HCT116 (cell line): Measurements from ENCODE around the gene PI4K2A. TPM values are rescaled to one million over a fixed set of nuclear protein-coding genes. Genes with fewer than 3 reads are reported as not detected.

ENCODE experiments used
- ATAC-seq: fragments of 200-7000 bp; cut with Tn5 transposase; 2 replicates; pipeline ENCODE4 v1.9.1; 2020; ENCODE audit warnings: mild to moderate bottlenecking, moderate library complexity
- BruUV-seq: library from RNA; stranded (reverse); fragments of 400-500 nt; replicated peaks from 2 replicates; lab custom pipeline; 2021; lab: Mats Ljungman, UMichigan
- CTCF ChIA-PET: fragments of 300-600 bp; sonication (Branson Sonifier 250); formaldehyde crosslinking; loops from one replicate; lab custom pipeline; 2021; ENCODE audit warnings: antibody characterized with exemption; lab: Charles Lee
- POLR2A ChIA-PET: fragments of 300-600, 350-600 bp; sonication (Branson Sonifier 250); formaldehyde crosslinking; loops from one replicate; lab custom pipeline; 2021; ENCODE audit warnings: antibody characterized with exemption; lab: Charles Lee
- RAD21 ChIA-PET, 2 experiments: fragments of 300-600 bp; sonication (Branson Sonifier 250); formaldehyde crosslinking; loops; one replicate each; lab custom pipeline; 2023; ENCODE audit warnings: low total read pairs in 2 of 2; ENCODE audit not compliant: uncharacterized antibody in 2 of 2, unreplicated experiment in 2 of 2, low non-redundant PET in 1 of 2; lab: Charles Lee
- DNase-seq: peaks from one replicate; pipeline ENCODE4 v3.0.0-alpha.2; 2010; ENCODE audit warnings: low read depth, low spot score
- H2AFZ ChIP-seq: fragments of 200-600 bp; shearing (Covaris generic), sonication (generic); 2 replicates; pipeline ENCODE4 v1.6.1; 2017; ENCODE audit warnings: low read depth, mixed run types, mixed read lengths, antibody characterized with exemption, low read length; ENCODE audit not compliant: poor library complexity, severe bottlenecking
- H3K27ac ChIP-seq: 2 replicates; pipeline ENCODE4 v1.5.1; 2012; ENCODE audit warnings: low read depth, low read length
- H3K27me3 ChIP-seq: fragments of 200-600 bp; sonication (generic); 2 replicates; pipeline ENCODE4 v1.6.1; 2016; ENCODE audit warnings: mixed run types, low read length, mixed read lengths; ENCODE audit not compliant: insufficient read depth
- H3K36me3 ChIP-seq, 2 experiments: fragments of 200-500 bp in 1 of 2; fragments of 200-600 bp in 1 of 2; sonication (Bioruptor generic) in 1 of 2; sonication (generic) in 1 of 2; 2 replicates each; pipeline versions ENCODE4 v1.5.1 to v1.6.1; 2014 to 2016; ENCODE audit warnings: low read length in 2 of 2, inconsistent platforms in 1 of 2, mixed read lengths in 1 of 2, mixed run types in 1 of 2; ENCODE audit not compliant: insufficient read depth in 2 of 2, control insufficient read depth in 1 of 2
- H3K4me1 ChIP-seq, 2 experiments: fragments of 200-600 bp in 1 of 2; sonication (generic) in 1 of 2; 2 replicates each; pipeline versions ENCODE4 v1.5.1 to v1.6.1; 2012 to 2017; ENCODE audit warnings: low read length in 2 of 2, inconsistent platforms in 1 of 2, mild to moderate bottlenecking in 1 of 2, mixed read lengths in 1 of 2, mixed run types in 1 of 2, moderate library complexity in 1 of 2; ENCODE audit not compliant: insufficient read depth in 2 of 2, control insufficient read depth in 1 of 2
- H3K4me2 ChIP-seq: fragments of 200-600 bp; sonication (generic); 2 replicates; pipeline ENCODE4 v1.6.1; 2017; ENCODE audit warnings: mixed run types, low read length, mixed read lengths
- H3K4me3 ChIP-seq, 2 experiments: fragments of 200-600 bp in 1 of 2; sonication (generic) in 1 of 2; replicated peaks in 1 of 2; 2 replicates each; pipeline ENCODE4 v1.5.1; 2011 to 2016; ENCODE audit warnings: low read length in 2 of 2, control low read depth in 1 of 2, low read depth in 1 of 2, mild to moderate bottlenecking in 1 of 2, mixed read lengths in 1 of 2, mixed run types in 1 of 2
- H3K79me2 ChIP-seq: fragments of 200-600 bp; sonication (generic); 2 replicates; pipeline ENCODE4 v1.6.1; 2017; ENCODE audit warnings: mild to moderate bottlenecking, mixed run types, low read length, moderate library complexity, mixed read lengths; ENCODE audit not compliant: insufficient read depth
- H3K9ac ChIP-seq: fragments of 200-600 bp; sonication (generic); 2 replicates; pipeline ENCODE4 v1.6.1; 2016; ENCODE audit warnings: low read length, mixed read lengths
- H3K9me2 ChIP-seq: fragments of 200-600 bp; sonication (generic), shearing (Covaris generic); 2 replicates; pipeline ENCODE4 v1.6.1; 2017; ENCODE audit warnings: mixed run types, mild to moderate bottlenecking, moderate library complexity; ENCODE audit not compliant: insufficient read depth
- H3K9me3 ChIP-seq, 2 experiments: fragments of 200-500 bp in 1 of 2; fragments of 200-600 bp in 1 of 2; sonication (Bioruptor generic) in 1 of 2; sonication (generic) in 1 of 2; 2 replicates each; pipeline ENCODE4 v1.6.1; 2014 to 2017; ENCODE audit warnings: low read length in 2 of 2, mixed read lengths in 2 of 2, inconsistent platforms in 1 of 2, low read depth in 1 of 2, mild to moderate bottlenecking in 1 of 2, mixed run types in 1 of 2, moderate library complexity in 1 of 2; ENCODE audit not compliant: control insufficient read depth in 1 of 2, insufficient read depth in 1 of 2
- H4K20me1 ChIP-seq: fragments of 200-600 bp; sonication (generic), shearing (Covaris generic); 2 replicates; pipeline ENCODE4 v1.6.1; 2017; ENCODE audit warnings: mixed run types, mild to moderate bottlenecking, moderate library complexity; ENCODE audit not compliant: insufficient read depth
- ATF3 ChIP-seq: IDR thresholded peaks from 2 replicates; pipeline ENCODE4 v1.6.1; 2012
- CEBPB ChIP-seq: IDR thresholded peaks from 2 replicates; pipeline ENCODE4 v1.6.1; 2012; ENCODE audit warnings: low read depth
- CTCF ChIP-seq, 3 experiments: fragments of 200-600 bp in 1 of 3; sonication (generic) in 1 of 3; IDR thresholded peaks in 2 of 3; conservative IDR thresholded peaks in 1 of 3; 2 replicates each; pipeline ENCODE4 v1.5.1; 2012 to 2017; ENCODE audit warnings: low read depth in 2 of 3, low read length in 2 of 3, antibody characterized with exemption in 1 of 3, borderline replicate concordance in 1 of 3, control low read depth in 1 of 3, mild to moderate bottlenecking in 1 of 3, mixed read lengths in 1 of 3, mixed run types in 1 of 3, moderate library complexity in 1 of 3; ENCODE audit not compliant: insufficient read depth in 1 of 3
- ELF1 ChIP-seq: IDR thresholded peaks from 2 replicates; pipeline ENCODE4 v1.6.1; 2012; ENCODE audit warnings: low read depth, borderline replicate concordance
- EZH2 ChIP-seq: fragments of 200-600 bp; sonication (generic); IDR thresholded peaks from 2 replicates; pipeline ENCODE4 v1.6.1; 2017; ENCODE audit warnings: antibody characterized with exemption, mixed run types
- FOSL1 ChIP-seq: IDR thresholded peaks from 2 replicates; pipeline ENCODE4 v1.6.1; 2012; ENCODE audit warnings: low read depth
- MAX ChIP-seq: IDR thresholded peaks from 2 replicates; pipeline ENCODE4 v1.6.1; 2012
- POLR2A ChIP-seq: IDR thresholded peaks from 2 replicates; pipeline ENCODE4 v1.7.0; 2011; ENCODE audit warnings: borderline replicate concordance; ENCODE audit not compliant: insufficient read depth, insufficient read length; ENCODE audit errors: extremely low read depth
- REST ChIP-seq: IDR thresholded peaks from 2 replicates; pipeline ENCODE4 v1.6.1; 2012; ENCODE audit warnings: low read depth
- SIN3A ChIP-seq: IDR thresholded peaks from 2 replicates; pipeline ENCODE4 v1.6.1; 2012; ENCODE audit warnings: low read depth
- SP1 ChIP-seq: IDR thresholded peaks from 2 replicates; pipeline ENCODE4 v1.6.1; 2012; ENCODE audit warnings: low read depth
- YY1 ChIP-seq: IDR thresholded peaks from 2 replicates; pipeline ENCODE4 v1.6.1; 2011; ENCODE audit warnings: low read length, low read depth, moderate library complexity, mild to moderate bottlenecking; ENCODE audit not compliant: insufficient replicate concordance; ENCODE audit errors: extremely low read depth
- ZBTB33 ChIP-seq: IDR thresholded peaks from 2 replicates; pipeline ENCODE4 v1.6.1; 2011; ENCODE audit warnings: mild to moderate bottlenecking, low read length, moderate library complexity; ENCODE audit not compliant: insufficient replicate concordance; ENCODE audit errors: extremely low read depth
- ZNF274 ChIP-seq: fragments of 200-500 bp; sonication (Bioruptor generic); IDR thresholded peaks from 2 replicates; pipeline ENCODE4 v1.6.1; 2014; ENCODE audit warnings: mild to moderate bottlenecking, low read depth, low read length, inconsistent platforms
- intact Hi-C: fragments of 100-400 bp; cut with micrococcal nuclease; formaldehyde crosslinking; loops from 2 replicates; pipeline ENCODE4 v1.10.0; 2022
- total RNA-seq: library from RNA; stranded (reverse); gene quantifications from one replicate; pipeline ENCODE4 v1.2.1, GENCODE V29; 2021; ENCODE audit not compliant: unreplicated experiment

PI4K2A gene
- total RNA-seq, 1 experiment from 2014 or later = 20.0 TPM

GRCh38 chr10:97647556-97647955 is 7.1 kb downstream of the PI4K2A start (continued):
- TF ChIP-seq REST = no peak
- no peak for TF ChIP-seq SIN3A

- Histone ChIP-seq H3K36me3 (peaks cover 9 to 31% of the 10 kb centered on the region in 2 experiments; a peak in 3 of 4 replicates), H3K4me3 (peak overlapping the region in 1 of 2 experiments; percentile 41; a peak in 3 of 4 replicates), H3K79me2 (peaks cover 39% of the 10 kb centered on the region)
- peak; percentile 97 for TF ChIP-seq SP1
- peak; percentile 82 for TF ChIP-seq SIN3A
- TF ChIP-seq FOSL1 = peak; percentile 95
- no peak for TF ChIP-seq CTCF (IDR thresholded peaks at IDR 0.05 in 2 of 3, conservative IDR thresholded peaks at IDR 0.05 in 1 of 3; ENCODE audit: borderline replicate concordance in 1 of 3, insufficient read depth in 1 of 3, low read depth in 2 of 3, low read length in 2 of 3)
- TF ChIP-seq CEBPB = peak; percentile 70
- TF ChIP-seq ELF1 = no peak; the same call in 1 of the 2 replicates
- no peak for TF ChIP-seq EZH2
- peak; percentile 75 for TF ChIP-seq MAX
- TF ChIP-seq ZNF274 = no peak
- TF ChIP-seq POLR2A = no peak
- no peak for TF ChIP-seq ATF3
- TF ChIP-seq YY1 = peak; percentile 25
- TF ChIP-seq ZBTB33 = no peak
These were observed 8.3 kb downstream of the PI4K2A start for GRCh38 chr10:97648562-97649404.

More at GRCh38 chr10:97648562-97649404, 8.3 kb downstream of the PI4K2A start:
- H3K9ac ChIP-seq = peak overlapping the region; percentile 55
- ChIA-PET POLR2A (interaction anchor here (1.1 kb wide), 1 partner anchor 8 kb away, joined by 8 read pairs; the partner anchor contains the start of gene PI4K2A), RAD21 (no interaction called here), CTCF (interaction anchor here (0.8 to 1.1 kb wide), 2 partner anchors 9 to 38 kb away, joined by 3 read pairs; partner anchors contain the start of genes AVPI1 and PI4K2A)
- peaks cover 46 to 59% of the 10 kb centered on the region in 2 experiments for H3K4me1 ChIP-seq
- no peak overlapping the region for H2AFZ ChIP-seq
- H3K9me2 ChIP-seq = no peaks in the 10 kb centered on the region
- intact Hi-C loops = no loop called here
- H3K4me2 ChIP-seq = peak overlapping the region; percentile 71
- no peaks in the 10 kb centered on the region for H3K27me3 ChIP-seq
- no peaks in the 10 kb centered on the region for H3K9me3 ChIP-seq
- ATAC-seq (peak; percentile 87), DNase-seq (peak; percentile 69)
- H4K20me1 ChIP-seq = no peaks in the 10 kb centered on the region
- BruUV-seq = TSS peak; percentile 86
- H3K27ac ChIP-seq = peak overlapping the region; percentile 60
